Spleen (tissue), 11 donors: ENCODE data around the gene DBH. TPM values are rescaled to one million over a fixed set of nuclear protein-coding genes. Genes with fewer than 3 reads are reported as not detected.

Experiments
- DNase-seq: peaks from one replicate; pipeline ENCODE4 v3.0.0-alpha.2; 2020
- H3K27ac ChIP-seq, 8 donors: fragments of 200-600 bp; sonication (generic) in 7 of 8; 1 replicate in 4 of 8; 2 replicates in 4 of 8; pipeline versions ENCODE4 v1.5.0 to v1.8.0; 2016 to 2021; ENCODE audit warnings: inconsistent platforms in 4 of 8, mild to moderate bottlenecking in 4 of 8, moderate library complexity in 1 of 8
- H3K27me3 ChIP-seq, 7 donors: fragments of 200-600 bp; sonication (generic) in 6 of 7; replicated peaks in 1 of 7; 1 replicate in 4 of 7; 2 replicates in 3 of 7; pipeline versions ENCODE4 v1.5.0 to v1.8.0; 2016 to 2021; ENCODE audit warnings: inconsistent platforms in 3 of 7, mild to moderate bottlenecking in 1 of 7
- H3K36me3 ChIP-seq, 6 donors: fragments of 200-600 bp; sonication (generic) in 5 of 6; 1 replicate in 4 of 6; 2 replicates in 2 of 6; pipeline versions ENCODE4 v1.5.0 to v1.8.0; 2016 to 2021; ENCODE audit warnings: inconsistent platforms in 2 of 6
- H3K4me1 ChIP-seq, 6 donors: fragments of 200-600 bp; sonication (generic) in 5 of 6; 1 replicate in 3 of 6; 2 replicates in 3 of 6; pipeline versions ENCODE4 v1.5.0 to v1.8.0; 2016 to 2021; ENCODE audit warnings: inconsistent platforms in 3 of 6
- H3K4me3 ChIP-seq, 8 donors: fragments of 200-600 bp; sonication (generic) in 7 of 8; 1 replicate in 4 of 8; 2 replicates in 4 of 8; pipeline versions ENCODE4 v1.5.0 to v1.8.0; 2016 to 2021; ENCODE audit warnings: inconsistent platforms in 4 of 8, mild to moderate bottlenecking in 4 of 8, moderate library complexity in 2 of 8
- H3K9me3 ChIP-seq, 8 donors: fragments of 200-600 bp; sonication (generic) in 7 of 8; 1 replicate in 4 of 8; 2 replicates in 4 of 8; pipeline versions ENCODE4 v1.5.0 to v1.8.0; 2016 to 2021; ENCODE audit warnings: inconsistent platforms in 4 of 8
- CTCF ChIP-seq, 11 experiments: fragments of 200-600 bp in 7 of 11; fragments of 450-650 bp in 4 of 11; sonication (generic) in 4 of 11; IDR thresholded peaks in 8 of 11; conservative IDR thresholded peaks in 3 of 11; 1 replicate in 7 of 11; 2 replicates in 4 of 11; pipeline versions ENCODE4 v1.4.0 to v1.8.0; 2016 to 2021; ENCODE audit warnings: antibody characterized with exemption in 11 of 11, inconsistent platforms in 4 of 11, mild to moderate bottlenecking in 1 of 11
- POLR2A ChIP-seq, 3 donors: fragments of 450-650 bp; IDR thresholded peaks; one replicate each; pipeline ENCODE4 v1.5.1; 2017; ENCODE audit warnings: antibody characterized with exemption in 3 of 3, mild to moderate bottlenecking in 1 of 3
- POLR2AphosphoS5 ChIP-seq, 3 donors: sonication (generic); formaldehyde crosslinking; IDR thresholded peaks; one replicate each; pipeline ENCODE4 v1.5.1; 2017; ENCODE audit warnings: antibody characterized with exemption in 3 of 3
- WGBS, 5 donors: extraction: QIAGEN DNeasy Blood & Tissue Kit in 3 of 5; methylation state at CpG; one replicate each; pipeline versions ENCODE4 v1.1.5 to v1.1.7; 2013 to 2018; 5-methylcytosine and 5-hydroxymethylcytosine counted together
- intact Hi-C: fragments of 100-400 bp; cut with DNase I; formaldehyde crosslinking; loops from one replicate; pipeline ENCODE4 v1.15.0; 2023; ENCODE audit warnings: low total_unique reads
- polyA plus RNA-seq, 3 donors: library from polyadenylated mRNA; stranded (reverse); fragments of 200-250 nt; gene quantifications; one replicate each; pipeline ENCODE4 v1.2.1, GENCODE V29; 2013
- total RNA-seq, 7 donors: library from RNA; depleted of rRNA in 3 of 7; stranded (reverse); fragments of >200 nt in 3 of 7; fragmentation: NEBNext Ultra II Directional in 4 of 7; extraction: Animal tissue kit (Norgen Biotek cat#: 25700) in 4 of 7; gene quantifications; one replicate each; pipeline versions ENCODE4 v1.1.0 to v1.2.1, GENCODE V29; 2016 to 2021
- donor health status: healthy with polysubstance abuse.
- donor health status: DM: no; HTN: no; CAD: no; lungs with moderate emphysema.
- donor health status: DM: no; HTN: no; CAD: no.
- donor health status: Bipolar disorder and iron deficiency.
- donor health status: healthy.
- donor health status: DM: no; HTN: no; CAD: no.
- donor health status: DM: yes; HTN: yes; CAD: no.

The DBH gene
- total and polyA plus RNA-seq, 10 donors, result 0.03 to 1.2 (median 0.32) TPM; not detected in 2

- Histone ChIP-seq H3K27me3 (peaks cover 0 to 2% (median 0%) of the 10 kb centered on the region in 7 donors), H3K4me1 (peaks cover 0 to 7% (median 2%) of the 10 kb centered on the region in 6 donors), H3K9me3 (no peaks in the 10 kb centered on the region), H3K36me3 (peaks cover 0 to 3% (median 0%) of the 10 kb centered on the region in 6 donors), H3K4me3 (no peak overlapping the region), H3K27ac (no peak overlapping the region)
- 80 to 89% (median 87%) methylated on average over 10 of the region's 10 CpGs for WGBS, 5 donors
- no peak for TF ChIP-seq CTCF (IDR thresholded peaks at IDR 0.05 in 8 of 11, conservative IDR thresholded peaks at IDR 0.05 in 3 of 11)
- no peak for TF ChIP-seq POLR2A (IDR thresholded peaks at IDR 0.05)
- TF ChIP-seq POLR2AphosphoS5 (IDR thresholded peaks at IDR 0.05), result no peak
- peak; percentile 36 for DNase-seq
- intact Hi-C loops, result no loop called here
Measured at GRCh38 chr9:133689151-133689763, 53.1 kb downstream of the DBH start.

- WGBS, 5 donors, result 84 to 91% (median 88%) methylated on average over 10 to 11 of the region's 11 CpGs
Measured at GRCh38 chr9:133690081-133690561, 54.0 kb downstream of the DBH start.

GRCh38 chr9:133691191-133691590 is 55.0 kb downstream of the DBH start:
- H3K27ac ChIP-seq, result no peak overlapping the region
- H3K27me3 ChIP-seq, result peaks cover 0 to 6% (median 0%) of the 10 kb centered on the region in 7 donors
- peaks cover 0 to 4% (median 0%) of the 10 kb centered on the region in 6 donors for H3K36me3 ChIP-seq
- no peak overlapping the region for H3K4me3 ChIP-seq
- DNase-seq, result peak; percentile 35
- WGBS, 5 donors, result 74 to 85% (median 77%) methylated on average over 4 of the region's 4 CpGs
- H3K4me1 ChIP-seq, result no peaks in the 10 kb centered on the region
- no peak for TF ChIP-seq POLR2A (IDR thresholded peaks at IDR 0.05)
- TF ChIP-seq POLR2AphosphoS5 (IDR thresholded peaks at IDR 0.05), result no peak
- TF ChIP-seq CTCF (IDR thresholded peaks at IDR 0.05 in 8 of 11, conservative IDR thresholded peaks at IDR 0.05 in 3 of 11), result no peak
- no peaks in the 10 kb centered on the region for H3K9me3 ChIP-seq
- intact Hi-C loops, result no loop called here

More at GRCh38 chr9:133690081-133690561, 54.0 kb downstream of the DBH start:
- DNase-seq, result peak; percentile 48
- Histone ChIP-seq H3K27me3 (peaks cover 0 to 6% (median 0%) of the 10 kb centered on the region in 7 donors), H3K27ac (no peak overlapping the region), H3K4me3 (no peak overlapping the region), H3K9me3 (no peaks in the 10 kb centered on the region), H3K36me3 (peaks cover 0 to 4% (median 0%) of the 10 kb centered on the region in 6 donors), H3K4me1 (no peaks in the 10 kb centered on the region)
- no peak for TF ChIP-seq POLR2A (IDR thresholded peaks at IDR 0.05)
- no peak for TF ChIP-seq CTCF (IDR thresholded peaks at IDR 0.05 in 8 of 11, conservative IDR thresholded peaks at IDR 0.05 in 3 of 11)
- TF ChIP-seq POLR2AphosphoS5 (IDR thresholded peaks at IDR 0.05), result no peak
- intact Hi-C loops, result no loop called here

- Histone ChIP-seq H3K27ac (no peak overlapping the region), H3K36me3 (peaks cover 0 to 4% (median 0%) of the 10 kb centered on the region in 6 donors), H3K4me1 (no peaks in the 10 kb centered on the region), H3K9me3 (no peaks in the 10 kb centered on the region), H3K4me3 (no peak overlapping the region), H3K27me3 (peaks cover 0 to 6% (median 0%) of the 10 kb centered on the region in 7 donors)
- intact Hi-C loops, result no loop called here
- TF ChIP-seq POLR2AphosphoS5 (IDR thresholded peaks at IDR 0.05) (no peak), POLR2A (IDR thresholded peaks at IDR 0.05) (no peak), CTCF (IDR thresholded peaks at IDR 0.05 in 8 of 11, conservative IDR thresholded peaks at IDR 0.05 in 3 of 11) (no peak)
- DNase-seq, result peak; percentile 49
- 86 to 93% (median 91%) methylated on average over 19 of the region's 19 CpGs for WGBS, 5 donors
Measured at GRCh38 chr9:133691626-133692363, 55.6 kb downstream of the DBH start.
